EH (cell line): Measurements from ENCODE around the gene VPS33A.

Experiments
- DNase-seq: peaks from one replicate; pipeline ENCODE4 v3.0.0-alpha.2; 2015; ENCODE audit warnings: low read depth

VPS33A gene

GRCh38 chr12:122250536-122250935 is 15.8 kb downstream of the VPS33A start:
- DNase-seq, result no peak

- no peak for DNase-seq
These were observed 16.2 kb downstream of the VPS33A start for GRCh38 chr12:122250047-122250446.

- no peak for DNase-seq
These were observed 20.7 kb downstream of the VPS33A start for GRCh38 chr12:122245553-122245952.

- no peak for DNase-seq
These were observed 21.5 kb downstream of the VPS33A start for GRCh38 chr12:122244565-122245371.

GRCh38 chr12:122243965-122244364 is 22.3 kb downstream of the VPS33A start:
- no peak for DNase-seq

- no peak for DNase-seq
These were observed 27.4 kb downstream of the VPS33A start for GRCh38 chr12:122238861-122239260.

- DNase-seq, result no peak
These were observed 30.6 kb downstream of the VPS33A start for GRCh38 chr12:122235741-122236140.

- no peak for DNase-seq
These were observed 33.6 kb downstream of the VPS33A start for GRCh38 chr12:122232691-122233090.

GRCh38 chr12:122230798-122231197 is 35.5 kb downstream of the VPS33A start:
- DNase-seq, result no peak

- DNase-seq, result no peak
These were observed 38.2 kb downstream of the VPS33A start for GRCh38 chr12:122228092-122228491.

GRCh38 chr12:122227341-122227740 is 39.0 kb downstream of the VPS33A start:
- DNase-seq, result no peak

- DNase-seq, result no peak
These were observed 39.7 kb downstream of the VPS33A start for GRCh38 chr12:122226366-122227125.

- DNase-seq, result peak; percentile 100
These were observed 40.5 kb downstream of the VPS33A start, which contains the start of gene DIABLO for GRCh38 chr12:122225683-122226365. Gene DIABLO, minus strand, starts transcription at chr12:122226052. Its CDS starts 38 bp downstream, at chr12:122226014.

- DNase-seq, result no peak
These were observed 49.8 kb downstream of the VPS33A start for GRCh38 chr12:122216445-122216844.

- DNase-seq, result no peak
These were observed 50.5 kb downstream of the VPS33A start for GRCh38 chr12:122215771-122216170.

GRCh38 chr12:122208073-122208820 is 58.0 kb downstream of the VPS33A start:
- no peak for DNase-seq

GRCh38 chr12:122207391-122207790 is 58.9 kb downstream of the VPS33A start:
- DNase-seq, result no peak

- no peak for DNase-seq
These were observed 59.3 kb downstream of the VPS33A start for GRCh38 chr12:122206976-122207375.

- no peak for DNase-seq
These were observed 60.0 kb downstream of the VPS33A start for GRCh38 chr12:122206111-122206881.

GRCh38 chr12:122205053-122205925 is 61.0 kb downstream of the VPS33A start:
- no peak for DNase-seq
